ENCODE results near the gene OLA1. TPM values are rescaled to one million over a fixed set of nuclear protein-coding genes. Genes with fewer than 3 reads are reported as not detected.

Gene OLA1
- polyA plus RNA-seq, 4 donors: 131 to 172 (median 151) TPM

Other genes with a start within 250 kb of the OLA1 start
- not detected for gene SP9, start 86.4 kb upstream of the OLA1 start, polyA plus RNA-seq (ENCODE audit: insufficient read length in 4 of 4)
- 10 to 100 TPM; 29.2 to 31.7 (median 30.1) TPM for gene SCRN3, start 147.2 kb upstream of the OLA1 start, polyA plus RNA-seq (ENCODE audit: insufficient read length in 4 of 4)
- 10 to 100 TPM in 1 of 4 donors, 1 to 10 TPM in 3; 5.2 to 10.2 (median 7.6) TPM for gene GPR155, start 238.5 kb upstream of the OLA1 start, polyA plus RNA-seq (ENCODE audit: insufficient read length in 4 of 4)